H9 (cell line): Measurements from ENCODE around the gene CFAP298. TPM values are rescaled to one million over a fixed set of nuclear protein-coding genes. Genes with fewer than 3 reads are reported as not detected.

Source experiments
- DNase-seq: peaks from one replicate; pipeline ENCODE4 v3.0.0-alpha.2; 2017
- H2AFZ ChIP-seq: one replicate; pipeline ENCODE4 v1.6.1; 2013; ENCODE audit warnings: mild to moderate bottlenecking, low read length, control low read depth, moderate library complexity
- H2AK5ac ChIP-seq: 2 replicates; pipeline ENCODE4 v1.6.1; 2013; ENCODE audit warnings: low read length, control low read depth, mixed read lengths; ENCODE audit not compliant: insufficient read length
- H2BK120ac ChIP-seq: one replicate; pipeline ENCODE4 v1.6.1; 2013; ENCODE audit warnings: low read depth, mild to moderate bottlenecking, low read length, control low read depth, inconsistent platforms; ENCODE audit not compliant: poor library complexity, severe bottlenecking
- H2BK12ac ChIP-seq: 2 replicates; pipeline ENCODE4 v1.6.1; 2013; ENCODE audit warnings: low read length, control low read depth, mixed read lengths, low read depth; ENCODE audit not compliant: insufficient read length
- H2BK15ac ChIP-seq: 2 replicates; pipeline ENCODE4 v1.6.1; 2013; ENCODE audit warnings: low read depth, low read length, control low read depth
- H2BK20ac ChIP-seq: one replicate; pipeline ENCODE4 v1.6.1; 2013; ENCODE audit warnings: low read depth, mild to moderate bottlenecking, low read length, control low read depth, inconsistent platforms; ENCODE audit not compliant: poor library complexity, severe bottlenecking
- H2BK5ac ChIP-seq: 2 replicates; pipeline ENCODE4 v1.6.1; 2013; ENCODE audit warnings: low read length, control low read depth, mixed read lengths; ENCODE audit not compliant: insufficient read length
- H3K14ac ChIP-seq: 2 replicates; pipeline ENCODE4 v1.6.1; 2013; ENCODE audit warnings: low read length, control low read depth; ENCODE audit not compliant: insufficient read depth
- H3K18ac ChIP-seq: 2 replicates; pipeline ENCODE4 v1.6.1; 2013; ENCODE audit warnings: low read depth, mild to moderate bottlenecking, mixed read lengths, low read length, control low read depth; ENCODE audit not compliant: insufficient read length
- H3K23ac ChIP-seq: 2 replicates; pipeline ENCODE4 v1.6.1; 2013; ENCODE audit warnings: low read length, control low read depth, mixed read lengths, low read depth; ENCODE audit not compliant: insufficient read length
- H3K23me2 ChIP-seq: 2 replicates; pipeline ENCODE4 v1.6.1; 2013; ENCODE audit warnings: low read depth, mild to moderate bottlenecking, mixed read lengths, low read length, control low read depth; ENCODE audit not compliant: insufficient read length, poor library complexity, severe bottlenecking
- H3K27ac ChIP-seq: 2 replicates; pipeline ENCODE4 v1.5.1; 2013; ENCODE audit warnings: low read length, control low read depth, mixed read lengths, low read depth; ENCODE audit not compliant: insufficient read length
- H3K27me3 ChIP-seq: 2 replicates; pipeline ENCODE4 v1.6.1; 2013; ENCODE audit warnings: low read length, control low read depth, inconsistent platforms; ENCODE audit not compliant: insufficient read depth
- H3K4ac ChIP-seq: 2 replicates; pipeline ENCODE4 v1.6.1; 2013; ENCODE audit warnings: low read depth, mild to moderate bottlenecking, control low read depth, inconsistent platforms, low read length, moderate library complexity
- H3K4me1 ChIP-seq: 2 replicates; pipeline ENCODE4 v1.6.1; 2013; ENCODE audit warnings: low read length, control low read depth, inconsistent platforms; ENCODE audit not compliant: insufficient read depth
- H3K4me2 ChIP-seq: 2 replicates; pipeline ENCODE4 v1.6.1; 2013; ENCODE audit warnings: low read length, control low read depth, mixed read lengths; ENCODE audit not compliant: insufficient read length, insufficient read depth
- H3K56ac ChIP-seq: 2 replicates; pipeline ENCODE4 v1.6.1; 2013; ENCODE audit warnings: low read depth, mild to moderate bottlenecking, mixed read lengths, low read length, control low read depth; ENCODE audit not compliant: insufficient read length
- H3K79me1 ChIP-seq: 2 replicates; pipeline ENCODE4 v1.6.1; 2013; ENCODE audit warnings: low read depth, mild to moderate bottlenecking, moderate library complexity, low read length, control low read depth, inconsistent platforms; ENCODE audit not compliant: insufficient read depth, poor library complexity, severe bottlenecking
- H3K79me2 ChIP-seq: 2 replicates; pipeline ENCODE4 v1.6.1; 2013; ENCODE audit warnings: low read length, control low read depth, inconsistent platforms; ENCODE audit not compliant: insufficient read depth
- H3K9ac ChIP-seq: 2 replicates; pipeline ENCODE4 v1.6.1; 2013; ENCODE audit warnings: low read length, control low read depth, mixed read lengths; ENCODE audit not compliant: insufficient read length; ENCODE audit errors: extremely low read depth
- H3K9me3 ChIP-seq: one replicate; pipeline ENCODE4 v1.6.1; 2013; ENCODE audit warnings: low read depth, low read length, inconsistent platforms; ENCODE audit not compliant: control insufficient read depth
- H3T11ph ChIP-seq: one replicate; pipeline ENCODE4 v1.6.1; 2013; ENCODE audit warnings: mild to moderate bottlenecking, low read length, control low read depth, inconsistent platforms
- H4K20me1 ChIP-seq: one replicate; pipeline ENCODE4 v1.6.1; 2013; ENCODE audit not compliant: control insufficient read depth, insufficient read length, insufficient read depth
- H4K5ac ChIP-seq: 2 replicates; pipeline ENCODE4 v1.6.1; 2013; ENCODE audit warnings: low read depth, mild to moderate bottlenecking, mixed read lengths, low read length, control low read depth; ENCODE audit not compliant: insufficient read length
- H4K8ac ChIP-seq: replicated peaks from 2 replicates; pipeline ENCODE4 v1.6.1; 2013; ENCODE audit warnings: low read length, control low read depth, mixed read lengths, low read depth; ENCODE audit not compliant: insufficient read length
- H4K91ac ChIP-seq: 2 replicates; pipeline ENCODE4 v1.6.1; 2013; ENCODE audit warnings: low read depth, mild to moderate bottlenecking, moderate library complexity, mixed read lengths, low read length, control low read depth; ENCODE audit not compliant: insufficient read length
- H3K27ac Mint-ChIP-seq, 3 experiments: 2 replicates in 2 of 3; 3 replicates in 1 of 3; pipeline ENCODE4 v1.8.0; 2020 to 2021; ENCODE audit warnings: mixed read lengths in 3 of 3, mild to moderate bottlenecking in 1 of 3, moderate library complexity in 1 of 3
- H3K27me3 Mint-ChIP-seq: 2 replicates; pipeline ENCODE4 v1.8.0; 2021; ENCODE audit warnings: low read depth, mild to moderate bottlenecking, moderate library complexity, mixed read lengths
- H3K36me3 Mint-ChIP-seq, 3 experiments: 2 replicates in 2 of 3; 3 replicates in 1 of 3; pipeline ENCODE4 v1.8.0; 2020 to 2021; ENCODE audit warnings: low read depth in 3 of 3, mixed read lengths in 3 of 3; ENCODE audit not compliant: insufficient read depth in 1 of 3
- H3K4me1 Mint-ChIP-seq, 2 experiments: 2 replicates each; pipeline ENCODE4 v1.8.0; 2020; ENCODE audit warnings: mixed read lengths in 2 of 2
- H3K4me3 Mint-ChIP-seq, 2 experiments: 2 replicates in 1 of 2; 3 replicates in 1 of 2; pipeline ENCODE4 v1.8.0; 2020 to 2021; ENCODE audit warnings: mild to moderate bottlenecking in 2 of 2, mixed read lengths in 2 of 2, moderate library complexity in 1 of 2
- H3K9me3 Mint-ChIP-seq, 2 experiments: 2 replicates in 1 of 2; 3 replicates in 1 of 2; pipeline ENCODE4 v1.8.0; 2020; ENCODE audit warnings: mild to moderate bottlenecking in 2 of 2, mixed read lengths in 2 of 2, moderate library complexity in 1 of 2
- WGBS: extraction: QIAGEN DNeasy Blood & Tissue Kit; methylation state at CpG from one replicate; pipeline ENCODE4 v1.1.7; 2013; ENCODE audit warnings: missing lambda C conversion rate, low lambda C conversion rate, mixed read lengths; ENCODE audit not compliant: insufficient read length; ENCODE audit errors: extremely low coverage; 5-methylcytosine and 5-hydroxymethylcytosine counted together
- total RNA-seq: library from RNA; stranded (reverse); gene quantifications from 2 replicates; pipeline ENCODE4 v1.2.1, GENCODE V29; 2021
- TF ChIP-seq, protein P1 (sequence below): fragments of 200-600 bp; sonication (generic); conservative IDR thresholded peaks from 3 replicates; pipeline ENCODE4 v1.8.0; 2021; ENCODE audit warnings: antibody characterized with exemption, mild to moderate bottlenecking

CFAP298 gene
- total RNA-seq, 1 experiment from 2014 or later, result 81.8 TPM

DNA sequence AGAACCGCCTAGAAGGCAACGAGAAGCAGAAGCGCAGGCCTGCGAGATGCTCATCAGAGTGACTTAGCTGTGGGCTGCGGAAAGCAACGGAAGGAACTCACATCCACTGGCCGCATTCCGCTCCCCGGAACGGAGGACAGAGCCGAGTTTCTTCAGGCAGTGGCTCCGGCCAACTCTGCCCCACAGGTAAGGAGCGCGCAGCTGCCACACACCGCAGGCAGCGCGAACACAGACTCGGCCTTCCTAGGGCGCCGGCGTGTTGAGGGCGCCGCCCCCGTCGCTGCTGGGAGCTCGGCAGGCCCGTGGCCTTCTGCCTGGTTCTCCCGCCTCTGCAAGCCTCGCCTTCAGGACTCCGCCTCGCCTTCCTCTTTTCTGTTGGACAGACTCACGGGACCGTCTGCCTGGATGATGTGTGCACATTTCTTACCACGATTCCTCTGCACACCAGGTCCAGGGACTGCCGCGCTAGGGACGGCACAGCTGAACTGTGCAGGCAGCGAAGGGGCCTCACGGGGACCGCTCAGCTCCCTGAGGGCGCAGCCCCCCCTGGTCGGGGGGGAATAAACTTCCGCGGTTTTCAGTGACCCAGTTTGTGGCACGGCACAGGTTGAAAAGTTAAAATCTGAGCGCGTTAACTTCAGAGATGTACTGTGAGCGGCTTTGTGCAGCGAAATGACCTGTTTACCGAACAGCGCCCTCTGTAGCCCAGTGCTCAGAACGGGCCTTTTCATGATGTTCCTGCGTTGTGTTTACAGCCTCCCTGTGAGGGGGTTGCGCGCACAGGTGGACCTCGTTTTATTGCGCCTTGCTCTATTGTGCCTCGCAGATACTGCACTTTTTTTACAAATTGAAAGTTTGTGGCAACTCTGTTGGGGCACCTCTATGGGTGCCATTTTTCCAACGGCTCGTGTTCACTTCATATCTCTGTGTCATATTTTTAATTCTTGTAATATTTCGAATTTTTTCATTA is 42.6 kb downstream of the CFAP298 start:
- Histone ChIP-seq H3K79me1 (no peaks in the 10 kb centered on the region), H3K23ac (no peak overlapping the region), H2AFZ (no peak overlapping the region), H3K9me3 (no peaks in the 10 kb centered on the region), H3K9ac (peak overlapping the region; percentile 23), H4K8ac (no peak overlapping the region), H3K14ac (peak overlapping the region; percentile 14; the same call in 1 of the 2 replicates), H3K4ac (no peak overlapping the region), H2BK15ac (no peak overlapping the region), H2AK5ac (no peak overlapping the region), H3K27me3 (no peaks in the 10 kb centered on the region), H3K79me2 (no peaks in the 10 kb centered on the region), H2BK12ac (no peak overlapping the region), H4K20me1 (no peaks in the 10 kb centered on the region), H4K5ac (no peak overlapping the region), H3K56ac (no peak overlapping the region), H2BK20ac (no peak overlapping the region), H3K4me2 (peak overlapping the region; percentile 79), H3K4me1 (no peaks in the 10 kb centered on the region; the same call in 1 of the 2 replicates), H4K91ac (no peak overlapping the region), H2BK120ac (no peak overlapping the region), H3K27ac (no peak overlapping the region), H3K23me2 (peaks cover 3% of the 10 kb centered on the region), H2BK5ac (no peak overlapping the region), H3T11ph (no peak overlapping the region), H3K18ac (no peak overlapping the region)
- peak overlapping the region in 1 of 3 experiments; percentile 3; a peak in 1 of 7 replicates for H3K27ac Mint-ChIP-seq
- peaks cover 8% of the 10 kb centered on the region for H3K27me3 Mint-ChIP-seq
- peaks cover 18 to 22% of the 10 kb centered on the region in 2 experiments for H3K9me3 Mint-ChIP-seq
- peak overlapping the region; percentile 72 to 81 for H3K4me3 Mint-ChIP-seq
- peaks cover 24 to 41% of the 10 kb centered on the region in 2 experiments for H3K4me1 Mint-ChIP-seq
- WGBS, result no CpG with 5 or more reads among the region's 61 CpGs
- peak; percentile 84 for DNase-seq
- peaks cover 21 to 29% (median 28%) of the 10 kb centered on the region in 3 experiments for H3K36me3 Mint-ChIP-seq
- TF ChIP-seq, protein P1, sequence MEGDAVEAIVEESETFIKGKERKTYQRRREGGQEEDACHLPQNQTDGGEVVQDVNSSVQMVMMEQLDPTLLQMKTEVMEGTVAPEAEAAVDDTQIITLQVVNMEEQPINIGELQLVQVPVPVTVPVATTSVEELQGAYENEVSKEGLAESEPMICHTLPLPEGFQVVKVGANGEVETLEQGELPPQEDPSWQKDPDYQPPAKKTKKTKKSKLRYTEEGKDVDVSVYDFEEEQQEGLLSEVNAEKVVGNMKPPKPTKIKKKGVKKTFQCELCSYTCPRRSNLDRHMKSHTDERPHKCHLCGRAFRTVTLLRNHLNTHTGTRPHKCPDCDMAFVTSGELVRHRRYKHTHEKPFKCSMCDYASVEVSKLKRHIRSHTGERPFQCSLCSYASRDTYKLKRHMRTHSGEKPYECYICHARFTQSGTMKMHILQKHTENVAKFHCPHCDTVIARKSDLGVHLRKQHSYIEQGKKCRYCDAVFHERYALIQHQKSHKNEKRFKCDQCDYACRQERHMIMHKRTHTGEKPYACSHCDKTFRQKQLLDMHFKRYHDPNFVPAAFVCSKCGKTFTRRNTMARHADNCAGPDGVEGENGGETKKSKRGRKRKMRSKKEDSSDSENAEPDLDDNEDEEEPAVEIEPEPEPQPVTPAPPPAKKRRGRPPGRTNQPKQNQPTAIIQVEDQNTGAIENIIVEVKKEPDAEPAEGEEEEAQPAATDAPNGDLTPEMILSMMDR, result peak; percentile 93
